GM12865 (cell line): Measurements from ENCODE around the gene PTPRN2.
"Not testable (repeated sequence)": the region's sequence is repeated elsewhere in the genome, so short reads cannot be mapped to it uniquely, and the experiment has no call there.

ENCODE experiments used
- DNase-seq: peaks from one replicate; pipeline ENCODE4 v3.0.0; 2010; ENCODE audit warnings: low read depth
- H3K4me3 ChIP-seq: 2 replicates; pipeline ENCODE4 v1.5.1; 2011; ENCODE audit warnings: mild to moderate bottlenecking, low read depth, low read length, control low read depth
- TF ChIP-seq, protein P1 (sequence below): IDR thresholded peaks from 2 replicates; pipeline ENCODE4 v1.5.1; 2011; ENCODE audit warnings: low read length, control low read depth, low read depth, inconsistent platforms; ENCODE audit not compliant: insufficient read depth; ENCODE audit errors: missing control alignments

Gene PTPRN2

DNA sequence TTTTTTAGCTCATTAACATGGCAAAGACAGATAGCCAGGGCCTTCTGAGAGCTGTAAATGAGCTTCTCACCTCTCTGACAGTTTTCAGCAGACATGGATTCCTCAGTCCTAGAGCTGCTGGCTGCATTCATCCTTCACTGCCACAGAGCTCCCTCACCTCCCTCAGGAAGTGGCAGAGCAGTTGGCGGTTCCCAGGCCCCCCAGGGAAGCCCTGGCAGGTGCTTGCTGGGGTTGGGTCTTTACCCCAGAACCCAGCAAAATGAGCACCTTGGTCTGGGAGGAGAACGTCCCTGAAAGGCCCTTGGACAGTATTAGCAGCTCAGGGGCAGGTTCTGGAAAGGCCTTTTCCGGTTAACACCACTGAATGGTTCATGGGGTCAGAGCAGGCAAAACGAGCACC, 288.0 kb downstream of the PTPRN2 start:
- TF ChIP-seq, protein P1, sequence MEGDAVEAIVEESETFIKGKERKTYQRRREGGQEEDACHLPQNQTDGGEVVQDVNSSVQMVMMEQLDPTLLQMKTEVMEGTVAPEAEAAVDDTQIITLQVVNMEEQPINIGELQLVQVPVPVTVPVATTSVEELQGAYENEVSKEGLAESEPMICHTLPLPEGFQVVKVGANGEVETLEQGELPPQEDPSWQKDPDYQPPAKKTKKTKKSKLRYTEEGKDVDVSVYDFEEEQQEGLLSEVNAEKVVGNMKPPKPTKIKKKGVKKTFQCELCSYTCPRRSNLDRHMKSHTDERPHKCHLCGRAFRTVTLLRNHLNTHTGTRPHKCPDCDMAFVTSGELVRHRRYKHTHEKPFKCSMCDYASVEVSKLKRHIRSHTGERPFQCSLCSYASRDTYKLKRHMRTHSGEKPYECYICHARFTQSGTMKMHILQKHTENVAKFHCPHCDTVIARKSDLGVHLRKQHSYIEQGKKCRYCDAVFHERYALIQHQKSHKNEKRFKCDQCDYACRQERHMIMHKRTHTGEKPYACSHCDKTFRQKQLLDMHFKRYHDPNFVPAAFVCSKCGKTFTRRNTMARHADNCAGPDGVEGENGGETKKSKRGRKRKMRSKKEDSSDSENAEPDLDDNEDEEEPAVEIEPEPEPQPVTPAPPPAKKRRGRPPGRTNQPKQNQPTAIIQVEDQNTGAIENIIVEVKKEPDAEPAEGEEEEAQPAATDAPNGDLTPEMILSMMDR, result no peak
- no peak overlapping the region for H3K4me3 ChIP-seq

DNA sequence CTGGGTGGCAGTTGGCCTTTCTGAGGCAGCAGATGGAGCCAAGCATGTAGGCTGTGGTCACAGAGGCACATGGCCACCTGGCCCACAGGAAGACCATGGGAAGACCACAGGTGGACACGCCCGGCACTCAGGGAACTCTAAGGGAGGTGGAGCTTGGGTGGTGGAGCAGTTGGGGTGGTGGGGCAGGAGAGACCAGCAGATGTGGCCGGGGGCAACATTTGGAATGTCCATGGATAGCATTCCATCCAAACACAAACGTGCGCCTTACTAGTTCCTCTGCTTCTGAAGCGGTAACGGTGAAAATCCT, 290.9 kb downstream of the PTPRN2 start:
- no peak overlapping the region for H3K4me3 ChIP-seq
- no peak for DNase-seq
- TF ChIP-seq, protein P1, result no peak

More for the DNA sequence above, 288.0 kb downstream of the PTPRN2 start:
- no peak for DNase-seq

DNA sequence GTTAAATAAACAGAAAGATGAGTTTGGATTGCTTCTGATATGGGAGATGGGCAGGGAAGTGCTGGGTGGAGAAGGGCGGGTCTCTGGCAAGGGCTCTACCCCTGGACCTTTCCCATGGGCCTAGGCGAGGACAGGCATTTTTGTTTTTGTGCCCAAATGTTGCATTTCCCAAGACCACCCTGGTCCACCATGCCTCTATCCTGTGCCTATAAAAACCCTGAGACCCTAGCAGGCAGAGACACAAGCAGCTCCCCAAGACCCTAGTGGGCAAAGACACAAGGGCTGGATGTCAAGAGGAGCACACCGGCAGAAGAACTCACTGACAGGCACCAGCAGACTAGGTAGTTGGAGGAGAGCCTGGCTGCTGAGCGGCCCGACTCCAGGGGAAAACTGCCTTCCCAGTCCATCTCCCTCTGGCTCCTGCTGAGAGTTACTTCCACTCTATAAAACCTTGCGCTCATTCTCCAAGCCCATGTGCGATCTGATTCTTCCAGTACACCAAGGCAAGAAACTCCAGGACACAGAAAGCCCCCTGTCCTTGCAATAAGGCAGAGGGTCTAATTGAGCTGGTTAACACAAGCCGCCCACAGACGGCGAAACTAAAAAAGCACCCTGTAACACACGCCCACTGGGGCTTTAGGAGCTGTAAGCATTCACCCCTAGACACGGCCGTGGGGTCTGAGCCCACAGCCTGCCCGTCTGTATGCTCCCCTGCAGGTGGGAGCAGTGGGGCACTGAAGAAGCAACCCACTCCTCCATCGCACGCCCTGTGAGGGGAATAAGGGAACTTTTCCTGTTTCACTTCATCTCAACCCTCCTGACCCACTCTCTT, 291.4 kb downstream of the PTPRN2 start:
- TF ChIP-seq, protein P1, result no peak
- H3K4me3 ChIP-seq, result no peak overlapping the region
- DNase-seq, result no peak

GRCh38 chr7:158294468-158295215, 293.0 kb downstream of the PTPRN2 start:
- not testable (repeated sequence) for H3K4me3 ChIP-seq, DNase-seq

DNA sequence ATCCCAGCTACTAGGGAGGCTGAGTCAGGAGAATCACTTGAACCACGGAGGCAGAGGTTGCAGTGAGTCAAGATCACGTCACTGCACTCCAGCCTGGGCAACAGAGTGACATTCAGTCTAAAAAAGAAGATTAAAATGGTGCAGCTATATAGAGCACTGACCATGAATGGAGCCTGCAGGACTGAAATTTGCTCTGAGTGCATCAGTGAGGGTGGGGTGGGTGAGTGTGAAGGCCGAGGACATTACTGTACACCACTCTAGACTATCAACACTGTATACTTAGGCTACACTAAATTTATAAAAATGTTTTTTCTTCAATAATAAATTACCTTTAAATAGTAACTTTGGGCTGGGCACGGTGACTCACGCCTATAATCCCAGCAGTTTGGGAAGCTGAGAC, 294.7 kb downstream of the PTPRN2 start:
- no peak for DNase-seq
- TF ChIP-seq, protein P1, result no peak
- no peak overlapping the region for H3K4me3 ChIP-seq

- no peak for DNase-seq
- TF ChIP-seq, protein P1, result no peak
- H3K4me3 ChIP-seq, result no peak overlapping the region
Observed at GRCh38 chr7:158291998-158292397, 295.6 kb downstream of the PTPRN2 start.

- no peak overlapping the region for H3K4me3 ChIP-seq
- TF ChIP-seq, protein P1, result no peak
- no peak for DNase-seq
Observed at GRCh38 chr7:158289761-158290523, 297.7 kb downstream of the PTPRN2 start.
